ENCODE measurements around the gene BTNL2. TPM values are rescaled to one million over a fixed set of nuclear protein-coding genes. Genes with fewer than 3 reads are reported as not detected.

The BTNL2 gene
- total RNA-seq, 4 donors from 2014 or later: not detected

DNA sequence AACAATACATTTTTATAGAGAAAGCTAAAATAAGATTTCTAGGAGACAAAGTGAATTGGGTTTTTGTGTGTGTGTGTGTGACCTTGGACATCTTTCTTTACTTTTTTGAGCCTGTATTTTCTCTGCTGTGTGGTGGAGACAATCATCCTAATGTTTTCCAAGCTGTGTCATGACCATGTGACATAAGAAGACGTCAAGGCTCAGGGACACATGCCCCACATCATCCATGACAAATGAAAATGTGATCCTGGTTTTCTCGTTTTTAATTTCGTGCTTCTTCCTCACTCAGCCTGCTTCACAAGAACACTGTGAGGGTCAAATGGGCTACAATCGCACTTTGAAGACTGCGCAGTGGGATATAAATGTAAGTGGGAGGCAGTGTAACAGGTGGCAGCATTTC lies 3.9 kb upstream of the BTNL2 start:
- no peak for ATAC-seq
- H3K4me3 ChIP-seq: no peak overlapping the region
- no peak overlapping the region for H3K27ac ChIP-seq
- no peaks in the 10 kb centered on the region for H3K36me3 ChIP-seq
- peaks cover 81% of the 10 kb centered on the region for H3K27me3 ChIP-seq
- WGBS, 2 donors (ENCODE audit: low coverage in 1 of 2): 39 to 47% methylated on average over 4 to 5 of the region's 5 CpGs
- no peaks in the 10 kb centered on the region for H3K9me3 ChIP-seq
- H3K4me1 ChIP-seq: peaks cover 0 to 5% (median 3%) of the 10 kb centered on the region in 3 donors
- TF ChIP-seq, protein P1, sequence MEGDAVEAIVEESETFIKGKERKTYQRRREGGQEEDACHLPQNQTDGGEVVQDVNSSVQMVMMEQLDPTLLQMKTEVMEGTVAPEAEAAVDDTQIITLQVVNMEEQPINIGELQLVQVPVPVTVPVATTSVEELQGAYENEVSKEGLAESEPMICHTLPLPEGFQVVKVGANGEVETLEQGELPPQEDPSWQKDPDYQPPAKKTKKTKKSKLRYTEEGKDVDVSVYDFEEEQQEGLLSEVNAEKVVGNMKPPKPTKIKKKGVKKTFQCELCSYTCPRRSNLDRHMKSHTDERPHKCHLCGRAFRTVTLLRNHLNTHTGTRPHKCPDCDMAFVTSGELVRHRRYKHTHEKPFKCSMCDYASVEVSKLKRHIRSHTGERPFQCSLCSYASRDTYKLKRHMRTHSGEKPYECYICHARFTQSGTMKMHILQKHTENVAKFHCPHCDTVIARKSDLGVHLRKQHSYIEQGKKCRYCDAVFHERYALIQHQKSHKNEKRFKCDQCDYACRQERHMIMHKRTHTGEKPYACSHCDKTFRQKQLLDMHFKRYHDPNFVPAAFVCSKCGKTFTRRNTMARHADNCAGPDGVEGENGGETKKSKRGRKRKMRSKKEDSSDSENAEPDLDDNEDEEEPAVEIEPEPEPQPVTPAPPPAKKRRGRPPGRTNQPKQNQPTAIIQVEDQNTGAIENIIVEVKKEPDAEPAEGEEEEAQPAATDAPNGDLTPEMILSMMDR (IDR thresholded peaks at IDR 0.05): no peak
- TF ChIP-seq POLR2A (IDR thresholded peaks at IDR 0.05) (no peak), EP300 (IDR thresholded peaks at IDR 0.05) (no peak), POLR2AphosphoS5 (IDR thresholded peaks at IDR 0.05) (no peak)

GRCh38 chr6:32406197-32406596 lies 784 bp downstream of the BTNL2 start:
- Histone ChIP-seq H3K36me3 (no peaks in the 10 kb centered on the region), H3K9me3 (no peaks in the 10 kb centered on the region), H3K4me3 (no peak overlapping the region), H3K27me3 (peaks cover 72% of the 10 kb centered on the region), H3K27ac (no peak overlapping the region), H3K4me1 (no peaks in the 10 kb centered on the region)
- WGBS, 2 donors (ENCODE audit: low coverage in 1 of 2): 58 to 75% methylated on average over 7 to 9 of the region's 9 CpGs
- ATAC-seq: no peak
- TF ChIP-seq POLR2A (IDR thresholded peaks at IDR 0.05): no peak
- no peak for TF ChIP-seq POLR2AphosphoS5 (IDR thresholded peaks at IDR 0.05)
- TF ChIP-seq, protein P1 (IDR thresholded peaks at IDR 0.05): no peak
- no peak for TF ChIP-seq EP300 (IDR thresholded peaks at IDR 0.05)

GRCh38 chr6:32405656-32406055 lies 1.3 kb downstream of the BTNL2 start:
- Histone ChIP-seq H3K4me1 (no peaks in the 10 kb centered on the region), H3K27ac (no peak overlapping the region), H3K9me3 (no peaks in the 10 kb centered on the region), H3K27me3 (peaks cover 70% of the 10 kb centered on the region), H3K4me3 (no peak overlapping the region), H3K36me3 (no peaks in the 10 kb centered on the region)
- TF ChIP-seq POLR2A (IDR thresholded peaks at IDR 0.05) (no peak), POLR2AphosphoS5 (IDR thresholded peaks at IDR 0.05) (no peak)
- TF ChIP-seq, protein P1 (IDR thresholded peaks at IDR 0.05): no peak
- no peak for ATAC-seq
- WGBS, 2 donors (ENCODE audit: low coverage in 1 of 2): 27 to 33% methylated on average over 1 of the region's 1 CpG

DNA sequence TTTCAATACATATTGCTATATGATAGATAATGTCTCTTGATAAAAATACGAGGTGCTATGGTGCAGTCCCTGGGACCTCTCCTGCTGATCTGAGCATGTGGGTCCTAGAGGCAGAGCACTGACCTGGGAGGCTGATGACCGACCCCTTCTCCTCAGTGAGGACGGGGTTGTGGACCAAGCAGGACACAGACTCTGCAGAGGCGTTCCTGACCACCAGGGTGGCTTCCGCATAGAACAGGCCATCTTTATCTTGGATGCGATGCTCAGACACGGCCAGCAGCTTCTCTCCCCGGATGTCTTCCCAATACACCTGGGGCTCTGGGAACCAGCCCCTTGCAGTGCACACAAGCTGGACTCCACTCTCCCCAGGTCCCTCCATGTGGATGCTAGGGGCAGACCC lies 4.2 kb downstream of the BTNL2 start:
- no peak for TF ChIP-seq EP300 (IDR thresholded peaks at IDR 0.05)
- TF ChIP-seq, protein P1 (IDR thresholded peaks at IDR 0.05): no peak
- TF ChIP-seq POLR2AphosphoS5 (IDR thresholded peaks at IDR 0.05): no peak
- TF ChIP-seq POLR2A (IDR thresholded peaks at IDR 0.05): no peak
- Histone ChIP-seq H3K27ac (no peak overlapping the region), H3K4me1 (no peaks in the 10 kb centered on the region), H3K36me3 (no peaks in the 10 kb centered on the region), H3K9me3 (no peaks in the 10 kb centered on the region), H3K27me3 (peaks cover 65% of the 10 kb centered on the region), H3K4me3 (no peak overlapping the region)
- no peak for ATAC-seq
- 29 to 31% methylated on average over 1 to 5 of the region's 8 CpGs for WGBS, 2 donors (ENCODE audit: low coverage in 1 of 2)

DNA sequence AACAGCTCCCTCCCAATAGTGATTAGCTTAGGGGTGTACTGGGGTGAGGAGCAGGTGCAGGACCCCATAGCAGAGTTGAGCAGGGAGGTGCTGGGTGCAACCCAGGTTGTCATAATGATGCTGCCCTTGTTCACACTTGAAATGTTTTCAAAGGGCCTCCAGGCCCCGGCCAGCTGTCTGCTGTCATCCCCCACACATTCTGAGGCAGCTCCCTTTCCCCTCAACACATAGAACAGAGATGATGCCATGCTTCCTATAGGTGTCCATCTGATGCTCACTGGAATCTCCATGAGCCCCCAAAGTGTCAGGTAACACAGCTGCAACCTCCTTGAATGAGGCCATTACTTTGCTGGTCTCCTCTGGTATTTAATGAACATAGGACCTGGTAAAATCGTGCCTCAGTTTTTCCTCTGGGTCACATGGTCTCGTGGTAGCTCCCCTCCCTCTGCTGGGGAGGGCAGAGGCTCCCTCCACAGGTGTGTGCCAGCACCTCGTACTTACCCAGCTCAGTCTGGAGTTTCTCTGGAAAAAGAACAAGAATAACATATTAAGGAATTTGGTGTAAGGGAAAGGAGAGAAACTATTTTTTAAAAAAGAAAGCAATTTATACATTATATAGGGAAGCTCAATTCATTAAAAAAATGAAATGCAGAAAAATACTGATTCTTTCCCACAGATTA lies 5.6 kb downstream of the BTNL2 start:
- ATAC-seq: no peak
- TF ChIP-seq POLR2A (IDR thresholded peaks at IDR 0.05): no peak
- Histone ChIP-seq H3K36me3 (no peaks in the 10 kb centered on the region), H3K9me3 (no peaks in the 10 kb centered on the region), H3K27me3 (peaks cover 51% of the 10 kb centered on the region), H3K4me3 (no peak overlapping the region), H3K27ac (no peak overlapping the region), H3K4me1 (no peaks in the 10 kb centered on the region)
- 24% methylated on average over 3 of the region's 4 CpGs; no CpG with 5 or more reads in 1 of the 2 donors for WGBS, 2 donors (ENCODE audit: low coverage in 1 of 2)

All from gastroesophageal sphincter (tissue), 4 donors.